Astrocyte (in vitro differentiated cells and primary cell): ENCODE data around the gene CACNA1F. TPM values are rescaled to one million over a fixed set of nuclear protein-coding genes. Genes with fewer than 3 reads are reported as not detected.

Experiments used
- DNase-seq: peaks from one replicate; pipeline ENCODE4 v3.0.0-alpha.2; 2010; ENCODE audit warnings: low read depth
- FAIRE-seq: peaks from 2 replicates; lab custom pipeline; 2011; peaks lifted over from hg19 to GRCh38; lab: Jason Lieb, UNC
- H2AFZ ChIP-seq: 2 replicates; pipeline ENCODE4 v1.6.0; 2012; ENCODE audit warnings: low read depth, low read length, inconsistent platforms
- H3K27ac ChIP-seq: 2 replicates; pipeline ENCODE4 v1.5.1; 2011; ENCODE audit warnings: low read depth, low read length, inconsistent platforms
- H3K27me3 ChIP-seq: 2 replicates; pipeline ENCODE4 v1.6.0; 2011; ENCODE audit warnings: low read length, inconsistent platforms; ENCODE audit not compliant: insufficient read depth
- H3K36me3 ChIP-seq: 2 replicates; pipeline ENCODE4 v1.5.1; 2011; ENCODE audit warnings: low read length, inconsistent platforms; ENCODE audit not compliant: insufficient read depth
- H3K4me1 ChIP-seq: 2 replicates; pipeline ENCODE4 v1.5.1; 2011; ENCODE audit warnings: low read length, inconsistent platforms; ENCODE audit not compliant: insufficient read depth
- H3K4me2 ChIP-seq: 2 replicates; pipeline ENCODE4 v1.6.0; 2012; ENCODE audit warnings: low read length, inconsistent platforms
- H3K4me3 ChIP-seq: 2 replicates; pipeline ENCODE4 v1.5.1; 2011; ENCODE audit warnings: low read depth, mild to moderate bottlenecking, low read length, inconsistent platforms; ENCODE audit not compliant: insufficient read depth
- H3K79me2 ChIP-seq: 2 replicates; pipeline ENCODE4 v1.6.0; 2012; ENCODE audit warnings: mild to moderate bottlenecking, low read length, inconsistent platforms; ENCODE audit not compliant: insufficient read depth
- H3K9ac ChIP-seq: 2 replicates; pipeline ENCODE4 v1.6.0; 2012; ENCODE audit warnings: mild to moderate bottlenecking, low read length, inconsistent platforms
- H3K9me3 ChIP-seq: 2 replicates; pipeline ENCODE4 v1.5.1; 2012; ENCODE audit warnings: low read depth, mild to moderate bottlenecking, low read length, inconsistent platforms; ENCODE audit not compliant: insufficient read depth
- H4K20me1 ChIP-seq: 2 replicates; pipeline ENCODE4 v1.6.0; 2012; ENCODE audit warnings: low read length, inconsistent platforms; ENCODE audit not compliant: insufficient read depth
- H3K27ac Mint-ChIP-seq: one replicate; pipeline ENCODE4 v1.8.0; 2021; ENCODE audit warnings: mild to moderate bottlenecking, mixed read lengths; ENCODE audit not compliant: unreplicated experiment
- H3K27me3 Mint-ChIP-seq: one replicate; pipeline ENCODE4 v1.8.0; 2021; ENCODE audit warnings: low read depth, mixed read lengths; ENCODE audit not compliant: unreplicated experiment
- H3K36me3 Mint-ChIP-seq: one replicate; pipeline ENCODE4 v1.8.0; 2021; ENCODE audit warnings: low read depth, mixed read lengths; ENCODE audit not compliant: unreplicated experiment
- H3K4me1 Mint-ChIP-seq: one replicate; pipeline ENCODE4 v1.8.0; 2021; ENCODE audit warnings: low read depth, mixed read lengths; ENCODE audit not compliant: unreplicated experiment
- H3K4me3 Mint-ChIP-seq: one replicate; pipeline ENCODE4 v1.8.0; 2021; ENCODE audit warnings: mild to moderate bottlenecking, moderate library complexity, mixed read lengths; ENCODE audit not compliant: unreplicated experiment
- H3K9me3 Mint-ChIP-seq: one replicate; pipeline ENCODE4 v1.8.0; 2021; ENCODE audit warnings: mild to moderate bottlenecking, mixed read lengths; ENCODE audit not compliant: unreplicated experiment
- EZH2 ChIP-seq: IDR thresholded peaks from 2 replicates; pipeline ENCODE4 v1.6.1; 2012; ENCODE audit warnings: mild to moderate bottlenecking, low read length, inconsistent platforms; ENCODE audit not compliant: insufficient read depth
- total RNA-seq: library from RNA; stranded (reverse); gene quantifications from 2 replicates; pipeline ENCODE4 v1.2.1, GENCODE V29; 2021
- TF ChIP-seq, protein P1 (sequence below): IDR thresholded peaks from 2 replicates; pipeline ENCODE4 v1.5.1; 2011; ENCODE audit warnings: low read depth, mild to moderate bottlenecking, inconsistent platforms, low read length, moderate library complexity; ENCODE audit not compliant: insufficient read depth

Gene CACNA1F
- total RNA-seq, 1 donor from 2014 or later = not detected

DNA sequence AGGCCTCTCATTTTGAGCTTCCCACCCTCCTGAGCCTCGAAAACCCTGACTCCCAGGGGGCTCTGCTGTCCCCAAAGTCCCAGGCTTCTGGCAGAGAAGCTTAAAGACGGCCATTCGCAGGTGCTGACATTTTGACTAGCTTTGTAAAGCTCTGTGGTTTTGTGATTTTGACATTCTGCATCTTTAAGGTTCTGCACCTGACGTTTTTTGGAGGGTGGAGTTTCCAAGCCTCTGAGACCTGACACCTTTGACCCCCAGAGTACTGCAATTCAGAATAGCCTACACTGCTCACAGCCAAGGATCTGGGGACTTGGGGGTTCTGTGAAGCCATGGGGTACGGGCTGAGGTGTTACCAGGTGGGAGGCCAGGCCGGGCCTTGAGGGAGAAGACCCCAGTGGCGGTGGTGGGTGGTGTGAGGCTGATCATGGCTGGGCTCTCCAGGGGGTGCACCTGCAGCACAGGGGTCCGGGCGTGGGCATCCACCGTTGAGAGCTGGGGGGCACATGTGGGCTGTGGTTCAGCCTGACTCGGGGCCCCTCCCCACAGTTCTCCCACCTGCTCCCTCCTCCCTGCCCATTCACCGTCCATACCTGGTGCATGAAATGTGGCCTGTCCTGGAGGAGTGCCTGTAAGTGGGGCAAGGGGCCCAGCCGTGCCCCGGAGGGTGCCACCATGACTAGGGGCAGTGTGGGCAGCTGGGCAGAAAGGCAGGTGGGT lies 24.1 kb upstream of the CACNA1F start:
- no peaks in the 10 kb centered on the region for H3K9me3 ChIP-seq
- H3K36me3 Mint-ChIP-seq = no peaks in the 10 kb centered on the region
- H3K27me3 Mint-ChIP-seq = no peaks in the 10 kb centered on the region
- H3K79me2 ChIP-seq = no peaks in the 10 kb centered on the region
- no peak overlapping the region for H3K27ac ChIP-seq
- no peak overlapping the region for H3K4me3 Mint-ChIP-seq
- no peaks in the 10 kb centered on the region for H3K4me1 ChIP-seq
- no peak for DNase-seq
- no peaks in the 10 kb centered on the region for H3K9me3 Mint-ChIP-seq
- TF ChIP-seq, protein P1, sequence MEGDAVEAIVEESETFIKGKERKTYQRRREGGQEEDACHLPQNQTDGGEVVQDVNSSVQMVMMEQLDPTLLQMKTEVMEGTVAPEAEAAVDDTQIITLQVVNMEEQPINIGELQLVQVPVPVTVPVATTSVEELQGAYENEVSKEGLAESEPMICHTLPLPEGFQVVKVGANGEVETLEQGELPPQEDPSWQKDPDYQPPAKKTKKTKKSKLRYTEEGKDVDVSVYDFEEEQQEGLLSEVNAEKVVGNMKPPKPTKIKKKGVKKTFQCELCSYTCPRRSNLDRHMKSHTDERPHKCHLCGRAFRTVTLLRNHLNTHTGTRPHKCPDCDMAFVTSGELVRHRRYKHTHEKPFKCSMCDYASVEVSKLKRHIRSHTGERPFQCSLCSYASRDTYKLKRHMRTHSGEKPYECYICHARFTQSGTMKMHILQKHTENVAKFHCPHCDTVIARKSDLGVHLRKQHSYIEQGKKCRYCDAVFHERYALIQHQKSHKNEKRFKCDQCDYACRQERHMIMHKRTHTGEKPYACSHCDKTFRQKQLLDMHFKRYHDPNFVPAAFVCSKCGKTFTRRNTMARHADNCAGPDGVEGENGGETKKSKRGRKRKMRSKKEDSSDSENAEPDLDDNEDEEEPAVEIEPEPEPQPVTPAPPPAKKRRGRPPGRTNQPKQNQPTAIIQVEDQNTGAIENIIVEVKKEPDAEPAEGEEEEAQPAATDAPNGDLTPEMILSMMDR = no peak
- no peak for TF ChIP-seq EZH2
- no peak overlapping the region for H3K4me2 ChIP-seq
- H3K27ac Mint-ChIP-seq = no peak overlapping the region
- no peaks in the 10 kb centered on the region for H4K20me1 ChIP-seq
- H3K36me3 ChIP-seq = no peaks in the 10 kb centered on the region
- H3K4me3 ChIP-seq = no peak overlapping the region
- no peak for FAIRE-seq
- H2AFZ ChIP-seq = no peak overlapping the region
- peaks cover 2% of the 10 kb centered on the region for H3K4me1 Mint-ChIP-seq
- no peak overlapping the region for H3K9ac ChIP-seq
- no peaks in the 10 kb centered on the region for H3K27me3 ChIP-seq

DNA sequence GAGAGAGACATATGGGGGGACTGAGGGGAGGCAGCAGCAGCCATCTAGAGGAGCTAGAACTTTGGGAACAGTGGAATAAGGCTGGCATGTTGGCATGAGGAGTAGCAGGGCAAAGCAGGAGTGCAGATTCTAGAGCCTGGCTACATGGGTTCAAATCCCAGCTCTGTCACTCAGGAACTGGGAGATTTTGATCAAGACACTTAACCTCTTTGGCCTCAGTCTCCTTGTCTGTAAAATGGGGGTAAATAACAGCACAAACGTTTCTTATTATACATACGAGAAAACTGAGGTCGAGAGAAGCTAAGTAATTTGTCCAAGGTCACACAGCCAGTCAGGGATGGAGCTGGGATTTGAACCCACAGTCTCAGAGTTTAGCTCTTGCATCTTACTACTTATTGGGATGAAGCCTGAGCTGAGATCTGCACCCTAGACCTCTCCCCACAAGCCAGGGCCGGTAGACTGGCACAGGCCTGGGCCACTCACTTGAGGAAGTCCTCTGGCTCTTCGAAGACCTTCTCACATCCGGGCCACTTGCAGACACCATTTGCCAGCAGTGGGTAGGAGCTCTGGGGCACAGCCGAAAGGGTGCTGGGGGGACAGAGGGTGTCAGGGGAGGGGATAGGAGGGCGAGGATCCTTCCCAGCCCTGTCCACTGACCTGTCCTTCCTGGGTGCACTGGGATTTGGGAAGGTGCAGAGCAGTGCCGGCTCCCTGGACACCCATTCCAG lies 23.3 kb upstream of the CACNA1F start:
- no peak overlapping the region for H3K4me3 Mint-ChIP-seq
- H3K4me1 Mint-ChIP-seq = peaks cover 2% of the 10 kb centered on the region

More for the DNA sequence above, 23.3 kb upstream of the CACNA1F start:
- Histone ChIP-seq H3K27ac (no peak overlapping the region), H3K27me3 (no peaks in the 10 kb centered on the region), H3K36me3 (no peaks in the 10 kb centered on the region), H4K20me1 (no peaks in the 10 kb centered on the region), H3K4me2 (no peak overlapping the region), H3K9ac (no peak overlapping the region), H3K4me3 (no peak overlapping the region), H3K79me2 (no peaks in the 10 kb centered on the region), H3K4me1 (no peaks in the 10 kb centered on the region), H3K9me3 (no peaks in the 10 kb centered on the region), H2AFZ (no peak overlapping the region)
- no peak overlapping the region for H3K27ac Mint-ChIP-seq
- no peak for FAIRE-seq
- no peaks in the 10 kb centered on the region for H3K27me3 Mint-ChIP-seq
- no peak for DNase-seq
- no peaks in the 10 kb centered on the region for H3K9me3 Mint-ChIP-seq
- H3K36me3 Mint-ChIP-seq = no peaks in the 10 kb centered on the region
- TF ChIP-seq, protein P1 = no peak
- no peak for TF ChIP-seq EZH2
